Stomach smooth muscle (tissue), 2 donors: ENCODE measurements around the gene PCDHA8.
"Not testable (repeated sequence)": the region's sequence is repeated elsewhere in the genome, so short reads cannot be mapped to it uniquely, and the experiment has no call there.

ENCODE experiments used
- H3K27ac ChIP-seq: one replicate; pipeline ENCODE4 v1.7.0; 2013; ENCODE audit warnings: mild to moderate bottlenecking, low read length, inconsistent platforms
- H3K27me3 ChIP-seq, 2 donors: one replicate each; pipeline ENCODE4 v1.7.0; 2013; ENCODE audit warnings: low read length in 2 of 2; ENCODE audit not compliant: insufficient read depth in 2 of 2, control insufficient read depth in 1 of 2
- H3K36me3 ChIP-seq, 2 donors: one replicate each; pipeline ENCODE4 v1.7.0; 2013; ENCODE audit warnings: low read length in 2 of 2; ENCODE audit not compliant: control insufficient read depth in 2 of 2, insufficient read depth in 2 of 2
- H3K4me1 ChIP-seq: one replicate; pipeline ENCODE4 v1.7.0; 2013; ENCODE audit warnings: low read length; ENCODE audit not compliant: control insufficient read depth, insufficient read depth
- H3K4me3 ChIP-seq, 2 donors: one replicate each; pipeline ENCODE4 v1.7.0; 2013; ENCODE audit warnings: low read length in 2 of 2
- H3K9ac ChIP-seq, 2 donors: one replicate each; pipeline ENCODE4 v1.7.0; 2013; ENCODE audit warnings: low read length in 2 of 2, mild to moderate bottlenecking in 1 of 2
- H3K9me3 ChIP-seq, 2 donors: one replicate each; pipeline ENCODE4 v1.7.0; 2013; ENCODE audit warnings: low read length in 2 of 2; ENCODE audit not compliant: control insufficient read depth in 2 of 2
- donor health status: healthy.
- donor health status: Pancreatic carcinoma.

The PCDHA8 gene

GRCh38 chr5:140829511-140830501 is 11.2 kb upstream of the PCDHA8 start:
- not testable (repeated sequence) for H3K9me3 ChIP-seq, H3K4me1 ChIP-seq, H3K4me3 ChIP-seq, H3K36me3 ChIP-seq, H3K27ac ChIP-seq, H3K9ac ChIP-seq
- peaks cover 6 to 18% of the 10 kb centered on the region in 2 donors for H3K27me3 ChIP-seq

GRCh38 chr5:140833993-140834392 is 7.0 kb upstream of the PCDHA8 start, which contains the start of gene PCDHA7:
PCDHA7 (plus strand) TSS chr5:140834269; CDS start chr5:140834384, 115 bp downstream.
- Histone ChIP-seq H3K9me3 (peaks cover 0 to 9% of the 10 kb centered on the region in 2 donors), H3K27me3 (peaks cover 11 to 16% of the 10 kb centered on the region in 2 donors), H3K4me3 (peak within 1 kb of the TSS in 1 of 2 donors; percentile 44), H3K27ac (no peak within 1 kb of the TSS), H3K9ac (no peak within 1 kb of the TSS), H3K4me1 (no peaks in the 10 kb centered on the region), H3K36me3 (no peaks in the 10 kb centered on the region)

GRCh38 chr5:140834439-140835008 is 6.5 kb upstream of the PCDHA8 start:
- not testable (repeated sequence) for H3K4me1 ChIP-seq, H3K9me3 ChIP-seq, H3K36me3 ChIP-seq, H3K9ac ChIP-seq, H3K27ac ChIP-seq
- H3K4me3 ChIP-seq: peak overlapping the region in 1 of 2 donors; percentile 44
- H3K27me3 ChIP-seq: peaks cover 11 to 16% of the 10 kb centered on the region in 2 donors

- no peaks in the 10 kb centered on the region for H3K36me3 ChIP-seq
- H3K27me3 ChIP-seq: peaks cover 11 to 13% of the 10 kb centered on the region in 2 donors
- H3K4me1 ChIP-seq: no peaks in the 10 kb centered on the region
- no peak overlapping the region for H3K27ac ChIP-seq
- H3K4me3 ChIP-seq: no peak overlapping the region
- peaks cover 0 to 9% of the 10 kb centered on the region in 2 donors for H3K9me3 ChIP-seq
- no peak overlapping the region for H3K9ac ChIP-seq
Observed at GRCh38 chr5:140835622-140836510, 5.1 kb upstream of the PCDHA8 start.

GRCh38 chr5:140842798-140843733 is 2.1 kb downstream of the PCDHA8 start:
- Histone ChIP-seq H3K4me3 (no peak overlapping the region), H3K9ac (no peak overlapping the region), H3K27ac (no peak overlapping the region), H3K27me3 (peaks cover 0 to 7% of the 10 kb centered on the region in 2 donors), H3K9me3 (peaks cover 0 to 14% of the 10 kb centered on the region in 2 donors), H3K4me1 (no peaks in the 10 kb centered on the region), H3K36me3 (no peaks in the 10 kb centered on the region)

GRCh38 chr5:140848139-140849102 is 7.4 kb downstream of the PCDHA8 start, which contains the start of gene PCDHA9:
PCDHA9 (plus strand) TSS chr5:140848382; CDS start chr5:140848496, 114 bp downstream.
- not testable (repeated sequence) for H3K27ac ChIP-seq, H3K4me1 ChIP-seq, H3K9ac ChIP-seq, H3K36me3 ChIP-seq, H3K4me3 ChIP-seq
- Histone ChIP-seq H3K9me3 (peaks cover 0 to 11% of the 10 kb centered on the region in 2 donors), H3K27me3 (peaks cover 0 to 25% of the 10 kb centered on the region in 2 donors)

- not testable (repeated sequence) for H3K4me1 ChIP-seq, H3K9ac ChIP-seq, H3K27ac ChIP-seq, H3K4me3 ChIP-seq, H3K36me3 ChIP-seq
- H3K27me3 ChIP-seq: peaks cover 0 to 25% of the 10 kb centered on the region in 2 donors
- H3K9me3 ChIP-seq: peaks cover 0 to 10% of the 10 kb centered on the region in 2 donors
Observed at GRCh38 chr5:140849831-140850634, 9.0 kb downstream of the PCDHA8 start.

GRCh38 chr5:140855772-140856674 is 15.0 kb downstream of the PCDHA8 start, which contains the start of gene PCDHA10:
PCDHA10 (plus strand) TSS chr5:140855897; CDS start chr5:140856049, 152 bp downstream.
- Histone ChIP-seq H3K9ac (no peak within 1 kb of the TSS), H3K9me3 (peaks cover 2 to 22% of the 10 kb centered on the region in 2 donors), H3K36me3 (no peaks in the 10 kb centered on the region), H3K4me1 (no peaks in the 10 kb centered on the region), H3K27me3 (peaks cover 2 to 15% of the 10 kb centered on the region in 2 donors), H3K4me3 (no peak within 1 kb of the TSS), H3K27ac (no peak within 1 kb of the TSS)
